Fibroblast of lung (primary cell): ENCODE measurements around the gene RRP36. TPM values are rescaled to one million over a fixed set of nuclear protein-coding genes. Genes with fewer than 3 reads are reported as not detected.
A peak's percentile ranks its signal among the peaks of the same experiment; 100 is the strongest.

Experiments
- DNase-seq, 2 donors: peaks; one replicate each; pipeline versions ENCODE4 v3.0.0 to v3.0.0-alpha.2; 2010; ENCODE audit warnings: low read depth in 2 of 2
- H2AFZ ChIP-seq: 2 replicates; pipeline ENCODE4 v1.5.1; 2012; ENCODE audit warnings: low read length, control low read depth, inconsistent platforms
- H3K27ac ChIP-seq: 2 replicates; pipeline ENCODE4 v1.5.1; 2011; ENCODE audit warnings: low read length, control low read depth; ENCODE audit not compliant: insufficient read depth
- H3K27me3 ChIP-seq: 2 replicates; pipeline ENCODE4 v1.5.1; 2011; ENCODE audit warnings: mild to moderate bottlenecking, low read length; ENCODE audit not compliant: control insufficient read depth, insufficient read depth
- H3K36me3 ChIP-seq: 2 replicates; pipeline ENCODE4 v1.5.1; 2011; ENCODE audit warnings: low read length; ENCODE audit not compliant: control insufficient read depth, insufficient read depth
- H3K4me1 ChIP-seq: 2 replicates; pipeline ENCODE4 v1.5.1; 2011; ENCODE audit warnings: low read length; ENCODE audit not compliant: control insufficient read depth, insufficient read depth; ENCODE audit errors: extremely low read depth
- H3K4me2 ChIP-seq: 2 replicates; pipeline ENCODE4 v1.5.1; 2011; ENCODE audit warnings: low read length, control low read depth; ENCODE audit not compliant: insufficient read depth; ENCODE audit errors: extremely low read depth
- H3K4me3 ChIP-seq, 4 experiments: fragments of 200-600 bp in 1 of 4; sonication (generic) in 1 of 4; replicated peaks in 1 of 4; 2 replicates each; pipeline ENCODE4 v1.5.1; 2011 to 2016; ENCODE audit warnings: low read length in 4 of 4, low read depth in 3 of 4, mild to moderate bottlenecking in 3 of 4, control low read depth in 2 of 4, inconsistent platforms in 1 of 4, mixed read lengths in 1 of 4; ENCODE audit not compliant: insufficient read depth in 1 of 4; ENCODE audit errors: control extremely low read depth in 1 of 4
- H3K79me2 ChIP-seq: 2 replicates; pipeline ENCODE4 v1.5.1; 2012; ENCODE audit warnings: mild to moderate bottlenecking, low read length, inconsistent platforms; ENCODE audit not compliant: control insufficient read depth, insufficient read depth
- H3K9ac ChIP-seq: 2 replicates; pipeline ENCODE4 v1.5.1; 2011; ENCODE audit warnings: mild to moderate bottlenecking, low read length, control low read depth; ENCODE audit not compliant: insufficient read depth
- H3K9me3 ChIP-seq: 2 replicates; pipeline ENCODE4 v1.5.1; 2012; ENCODE audit warnings: low read depth, low read length; ENCODE audit not compliant: control insufficient read depth, insufficient read depth
- H4K20me1 ChIP-seq: 2 replicates; pipeline ENCODE4 v1.5.1; 2011; ENCODE audit warnings: low read length; ENCODE audit not compliant: control insufficient read depth, insufficient read depth; ENCODE audit errors: extremely low read depth
- EZH2 ChIP-seq: IDR thresholded peaks from 2 replicates; pipeline ENCODE4 v1.5.1; 2012; ENCODE audit warnings: low read length, control low read depth, mild to moderate bottlenecking; ENCODE audit errors: missing control alignments
- polyA plus RNA-seq, 2 donors: library from polyadenylated mRNA; depleted of rRNA in 1 of 2; stranded (reverse) in 1 of 2; unstranded in 1 of 2; fragments of >200 nt; gene quantifications; 2 replicates each; pipeline ENCODE4 v1.2.1, GENCODE V29; 2011 to 2012; ENCODE audit warnings: missing spikeins in 1 of 2
- total RNA-seq: library from RNA; depleted of rRNA; stranded (reverse); fragments of >200 nt; gene quantifications from 2 replicates; pipeline ENCODE4 v1.2.1, GENCODE V29; 2014
- TF ChIP-seq, protein P1 (sequence below), 2 donors: IDR thresholded peaks in 1 of 2; conservative IDR thresholded peaks in 1 of 2; 1 replicate in 1 of 2; 2 replicates in 1 of 2; pipeline ENCODE4 v1.5.1; 2011 to 2012; ENCODE audit warnings: low read length in 2 of 2, control low read depth in 1 of 2, inconsistent platforms in 1 of 2, low read depth in 1 of 2, mild to moderate bottlenecking in 1 of 2

The RRP36 gene
- total and polyA plus RNA-seq, 2 donors (not counting 1 experiment from before 2014, with no cell fraction given): 73.0 to 88.0 TPM

DNA sequence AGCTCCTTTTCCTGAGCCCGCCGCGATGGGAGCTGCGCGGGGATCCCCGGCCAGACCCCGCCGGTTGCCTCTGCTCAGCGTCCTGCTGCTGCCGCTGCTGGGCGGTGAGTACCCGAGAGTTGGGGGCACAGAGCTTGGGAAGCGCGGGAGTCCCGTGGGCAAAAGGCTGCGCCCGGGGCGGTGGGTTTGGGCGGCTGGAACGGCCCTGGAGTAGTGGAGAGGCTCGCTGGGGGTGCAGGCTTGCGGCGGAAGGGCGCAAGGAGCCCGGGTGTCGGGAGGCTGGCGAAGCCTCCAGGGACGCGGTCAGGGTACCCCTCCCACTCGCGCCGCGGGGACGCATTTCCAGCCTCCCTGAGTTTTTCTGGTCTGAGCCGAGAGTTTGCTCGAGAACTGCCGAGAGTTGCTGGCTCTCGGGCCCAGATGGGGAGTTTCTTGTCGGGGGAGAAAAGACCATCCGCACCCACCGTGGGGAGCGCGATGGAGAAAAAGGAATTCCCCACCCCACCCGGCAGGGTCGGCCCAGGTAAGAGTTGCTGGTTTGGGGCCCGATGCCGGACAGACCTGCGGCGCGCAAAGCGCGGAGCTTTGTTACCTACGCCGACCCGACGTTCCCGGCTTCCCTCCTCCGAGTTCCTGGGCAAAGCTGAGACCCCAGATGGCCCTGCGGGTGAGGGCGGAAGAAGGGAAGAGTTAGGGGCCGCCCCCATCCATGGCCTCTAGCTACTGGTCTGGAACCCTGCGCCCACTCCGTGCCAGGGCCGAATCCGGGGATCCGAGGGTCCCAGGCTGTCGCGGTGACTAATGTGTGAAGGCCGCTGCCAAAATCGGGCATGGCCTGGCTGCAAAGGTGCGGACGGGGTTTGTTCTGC lies 55.3 kb downstream of the RRP36 start:
- H3K79me2 ChIP-seq: peaks cover 5% of the 10 kb centered on the region
- no peaks in the 10 kb centered on the region for H3K9me3 ChIP-seq
- DNase-seq: peak; percentile 25 to 67
- H3K27me3 ChIP-seq: no peaks in the 10 kb centered on the region
- H4K20me1 ChIP-seq: no peaks in the 10 kb centered on the region
- peaks cover 2% of the 10 kb centered on the region for H3K36me3 ChIP-seq
- H3K27ac ChIP-seq: peak overlapping the region; percentile 63
- H3K9ac ChIP-seq: peak overlapping the region; percentile 84
- H3K4me2 ChIP-seq: peak overlapping the region; percentile 83
- peaks cover 18% of the 10 kb centered on the region for H3K4me1 ChIP-seq
- TF ChIP-seq, protein P1, sequence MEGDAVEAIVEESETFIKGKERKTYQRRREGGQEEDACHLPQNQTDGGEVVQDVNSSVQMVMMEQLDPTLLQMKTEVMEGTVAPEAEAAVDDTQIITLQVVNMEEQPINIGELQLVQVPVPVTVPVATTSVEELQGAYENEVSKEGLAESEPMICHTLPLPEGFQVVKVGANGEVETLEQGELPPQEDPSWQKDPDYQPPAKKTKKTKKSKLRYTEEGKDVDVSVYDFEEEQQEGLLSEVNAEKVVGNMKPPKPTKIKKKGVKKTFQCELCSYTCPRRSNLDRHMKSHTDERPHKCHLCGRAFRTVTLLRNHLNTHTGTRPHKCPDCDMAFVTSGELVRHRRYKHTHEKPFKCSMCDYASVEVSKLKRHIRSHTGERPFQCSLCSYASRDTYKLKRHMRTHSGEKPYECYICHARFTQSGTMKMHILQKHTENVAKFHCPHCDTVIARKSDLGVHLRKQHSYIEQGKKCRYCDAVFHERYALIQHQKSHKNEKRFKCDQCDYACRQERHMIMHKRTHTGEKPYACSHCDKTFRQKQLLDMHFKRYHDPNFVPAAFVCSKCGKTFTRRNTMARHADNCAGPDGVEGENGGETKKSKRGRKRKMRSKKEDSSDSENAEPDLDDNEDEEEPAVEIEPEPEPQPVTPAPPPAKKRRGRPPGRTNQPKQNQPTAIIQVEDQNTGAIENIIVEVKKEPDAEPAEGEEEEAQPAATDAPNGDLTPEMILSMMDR (conservative IDR thresholded peaks at IDR 0.05 in 1 of 2, IDR thresholded peaks at IDR 0.05 in 1 of 2; ENCODE audit: low read depth in 1 of 2, low read length in 2 of 2): no peak
- TF ChIP-seq EZH2: no peak
- no peak overlapping the region for H2AFZ ChIP-seq
- H3K4me3 ChIP-seq: peak overlapping the region; percentile 69 to 83 (median 78)

- Histone ChIP-seq H3K9ac (peak overlapping the region; percentile 84), H3K4me3 (peak overlapping the region; percentile 69 to 83 (median 78)), H3K79me2 (peaks cover 6% of the 10 kb centered on the region), H3K27me3 (no peaks in the 10 kb centered on the region), H3K4me2 (peak overlapping the region; percentile 83), H3K4me1 (peaks cover 18% of the 10 kb centered on the region), H2AFZ (no peak overlapping the region), H3K36me3 (peaks cover 2% of the 10 kb centered on the region), H3K27ac (peak overlapping the region; percentile 63), H3K9me3 (no peaks in the 10 kb centered on the region), H4K20me1 (no peaks in the 10 kb centered on the region)
- TF ChIP-seq, protein P1 (conservative IDR thresholded peaks at IDR 0.05 in 1 of 2, IDR thresholded peaks at IDR 0.05 in 1 of 2; ENCODE audit: low read depth in 1 of 2, low read length in 2 of 2): no peak
- DNase-seq: no peak
Observed at GRCh38 chr6:43077333-43077809, 55.9 kb downstream of the RRP36 start.

- Histone ChIP-seq H3K36me3 (peaks cover 2% of the 10 kb centered on the region), H3K27ac (peak overlapping the region; percentile 3), H3K4me1 (peaks cover 18% of the 10 kb centered on the region), H3K4me3 (peak overlapping the region in 3 of 4 experiments; percentile 69 to 82 (median 75)), H3K4me2 (peak overlapping the region; percentile 83), H3K9me3 (no peaks in the 10 kb centered on the region), H3K27me3 (no peaks in the 10 kb centered on the region), H3K79me2 (peaks cover 8% of the 10 kb centered on the region), H4K20me1 (no peaks in the 10 kb centered on the region), H2AFZ (no peak overlapping the region), H3K9ac (no peak overlapping the region)
- peak; percentile 49 to 62 for DNase-seq
- no peak for TF ChIP-seq EZH2
- TF ChIP-seq, protein P1 (conservative IDR thresholded peaks at IDR 0.05 in 1 of 2, IDR thresholded peaks at IDR 0.05 in 1 of 2; ENCODE audit: low read depth in 1 of 2, low read length in 2 of 2): no peak
Observed at GRCh38 chr6:43077981-43078511, 56.6 kb downstream of the RRP36 start.
